ENCODE results near the gene GPR3. TPM values are rescaled to one million over a fixed set of nuclear protein-coding genes. Genes with fewer than 3 reads are reported as not detected.

The GPR3 gene
- total and polyA plus RNA-seq, 4 experiments from 2014 or later: not detected

DNA sequence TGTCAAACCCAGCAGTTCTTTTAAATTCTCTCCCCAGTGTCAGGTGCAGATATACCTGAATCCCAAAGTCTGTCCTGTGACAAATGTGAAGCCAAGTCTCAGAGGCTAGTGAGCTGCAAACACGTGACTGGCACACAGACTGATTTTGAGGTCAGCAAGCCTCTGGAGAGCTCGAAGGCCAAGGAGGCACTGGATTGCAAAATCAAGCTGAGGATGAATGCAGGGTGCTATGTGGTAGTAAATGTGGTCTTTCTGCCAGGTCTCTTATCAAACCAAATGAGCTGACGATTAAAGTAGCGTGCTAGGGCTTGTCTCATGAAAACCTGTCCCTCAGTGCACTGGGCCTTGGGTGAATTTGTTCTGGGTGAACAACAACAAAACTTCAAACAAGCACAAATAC is 20.6 kb downstream of the GPR3 start:
- Histone ChIP-seq H3K27me3 (ENCODE audit: insufficient read depth, low read length) (no peaks in the 10 kb centered on the region), H3K36me3 (ENCODE audit: insufficient read depth, low read length) (peaks cover 88% of the 10 kb centered on the region), H3K4me3 (ENCODE audit: low read length in 2 of 2) (no peak overlapping the region), H3K9me3 (ENCODE audit: control insufficient read depth in 1 of 2, low read length in 2 of 2) (no peaks in the 10 kb centered on the region), H3K4me1 (ENCODE audit: insufficient read depth, low read length) (peaks cover 8% of the 10 kb centered on the region), H3K27ac (ENCODE audit: low read depth, low read length) (no peak overlapping the region)
- POLR2A ChIA-PET (ENCODE audit: partially characterized antibody): no interaction called here
- peak overlapping the region in 3 of 7 donors; percentile 22 to 85 (median 63) for H3K27ac Mint-ChIP-seq
- H3K9me3 Mint-ChIP-seq: no peaks in the 10 kb centered on the region
- intact Hi-C loops (cut with micrococcal nuclease): no loop called here
- H3K4me3 Mint-ChIP-seq: no peak overlapping the region
- no peaks in the 10 kb centered on the region for H3K27me3 Mint-ChIP-seq
- CTCF ChIA-PET (ENCODE audit: partially characterized antibody): interaction anchor here (1.3 to 2.0 kb wide), 4 partner anchors 11 to 257 kb away, joined by 3 to 6 read pairs (median 4); no protein-coding TSS in a partner anchor
- H3K4me1 Mint-ChIP-seq: peaks cover 3 to 22% (median 14%) of the 10 kb centered on the region in 4 donors
- DNase-seq: no peak
- peaks cover 59 to 92% of the 10 kb centered on the region in 2 donors for H3K36me3 Mint-ChIP-seq

DNA sequence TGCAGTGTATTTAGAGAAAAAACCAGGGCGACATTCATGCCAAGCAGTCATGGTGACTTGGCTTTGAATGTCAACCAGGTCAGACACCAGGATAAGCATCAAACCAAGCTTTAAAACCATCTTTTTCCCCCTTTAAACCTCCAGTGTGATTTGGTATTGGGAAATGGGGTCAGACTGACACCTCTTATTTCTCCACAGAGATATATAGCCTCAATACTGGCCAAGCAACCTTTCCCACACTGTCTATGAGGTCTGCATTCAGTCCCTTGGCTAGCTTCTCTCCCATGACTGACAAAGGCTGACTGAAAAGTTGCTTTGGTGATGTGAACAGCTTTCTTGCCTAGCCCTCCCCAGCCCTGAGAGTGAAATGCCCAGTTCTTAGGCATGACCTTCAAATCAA is 21.7 kb downstream of the GPR3 start:
- H3K4me1 Mint-ChIP-seq: peaks cover 12 to 33% (median 23%) of the 10 kb centered on the region in 4 donors
- no peak overlapping the region for H3K27ac ChIP-seq (ENCODE audit: low read depth, low read length)
- no peaks in the 10 kb centered on the region for H3K27me3 ChIP-seq (ENCODE audit: insufficient read depth, low read length)
- no peak overlapping the region for H3K4me3 Mint-ChIP-seq
- peaks cover 18% of the 10 kb centered on the region for H3K4me1 ChIP-seq (ENCODE audit: insufficient read depth, low read length)
- H3K27me3 Mint-ChIP-seq: no peaks in the 10 kb centered on the region
- intact Hi-C loops (cut with micrococcal nuclease): no loop called here
- ChIA-PET POLR2A (ENCODE audit: partially characterized antibody) (no interaction called here), CTCF (ENCODE audit: partially characterized antibody) (interaction anchor here (1.1 to 3.0 kb wide), 6 partner anchors 14 to 256 kb away, joined by 3 to 21 read pairs (median 3); no protein-coding TSS in a partner anchor)
- no peak overlapping the region for H3K4me3 ChIP-seq (ENCODE audit: low read length in 2 of 2)
- no peaks in the 10 kb centered on the region for H3K9me3 Mint-ChIP-seq
- no peaks in the 10 kb centered on the region for H3K9me3 ChIP-seq (ENCODE audit: control insufficient read depth in 1 of 2, low read length in 2 of 2)
- peak overlapping the region in 3 of 7 donors; percentile 17 to 57 (median 36) for H3K27ac Mint-ChIP-seq
- H3K36me3 ChIP-seq (ENCODE audit: insufficient read depth, low read length): peaks cover 84% of the 10 kb centered on the region
- H3K36me3 Mint-ChIP-seq: peaks cover 60 to 93% of the 10 kb centered on the region in 2 donors
- no peak for DNase-seq

DNA sequence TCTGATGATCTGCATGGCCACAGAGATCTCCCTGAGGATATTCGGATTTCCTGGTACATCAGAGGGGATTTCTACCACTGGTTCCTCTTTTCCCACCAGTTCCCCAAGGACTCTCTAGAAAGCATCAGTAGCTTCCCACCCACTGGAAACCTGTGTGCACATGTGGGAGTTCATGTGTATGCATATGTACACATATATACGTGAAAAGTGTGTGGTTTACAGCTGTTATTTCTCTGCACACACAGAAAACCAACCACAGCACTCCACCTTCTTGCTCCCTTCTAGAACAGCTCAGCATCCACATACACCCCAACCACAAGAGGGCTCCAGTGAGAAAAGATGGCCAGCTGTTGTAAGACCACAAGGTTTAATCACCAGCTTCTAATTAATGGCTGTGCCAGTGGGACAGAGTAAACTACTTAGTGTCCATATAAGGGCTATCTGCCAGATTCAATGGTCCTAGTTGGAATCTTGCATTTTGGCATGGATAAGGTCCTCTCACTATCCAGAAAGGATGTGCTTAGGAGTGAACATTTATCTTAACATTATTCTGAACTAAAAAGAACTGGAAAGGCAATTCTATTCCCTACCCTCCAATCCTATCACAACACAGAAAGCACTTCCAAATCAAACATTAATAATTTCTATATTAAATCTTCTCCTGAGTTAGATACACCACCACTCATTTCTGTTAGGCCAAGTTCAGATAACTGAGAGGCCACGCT is 24.1 kb downstream of the GPR3 start:
- no peaks in the 10 kb centered on the region for H3K27me3 ChIP-seq (ENCODE audit: insufficient read depth, low read length)
- Mint-ChIP-seq H3K9me3 (no peaks in the 10 kb centered on the region), H3K4me3 (no peak overlapping the region), H3K27me3 (no peaks in the 10 kb centered on the region), H3K4me1 (peaks cover 19 to 42% (median 30%) of the 10 kb centered on the region in 4 donors), H3K27ac (peak overlapping the region; percentile 29 to 75 (median 42)), H3K36me3 (peaks cover 50 to 74% of the 10 kb centered on the region in 2 donors)
- no peaks in the 10 kb centered on the region for H3K9me3 ChIP-seq (ENCODE audit: control insufficient read depth in 1 of 2, low read length in 2 of 2)
- no peak overlapping the region for H3K4me3 ChIP-seq (ENCODE audit: low read length in 2 of 2)
- H3K4me1 ChIP-seq (ENCODE audit: insufficient read depth, low read length): peaks cover 42% of the 10 kb centered on the region
- POLR2A ChIA-PET (ENCODE audit: partially characterized antibody): interaction anchor here (0.6 to 2.6 kb wide), 7 partner anchors 12 to 246 kb away, joined by 3 to 7 read pairs (median 4); partner anchors contain the start of gene WASF2
- peak; percentile 51 to 67 (median 60) for DNase-seq
- intact Hi-C loops (cut with micrococcal nuclease): loop anchor here (2.0 to 5.0 kb wide), 3 partner anchors 106 to 246 kb away; no protein-coding TSS in a partner anchor
- CTCF ChIA-PET (ENCODE audit: partially characterized antibody): interaction anchor here (0.6 to 3.3 kb wide), 25 partner anchors 12 to 253 kb away, joined by 3 to 21 read pairs (median 4); partner anchors contain the start of genes AHDC1, MAP3K6 and WASF2
- peaks cover 65% of the 10 kb centered on the region for H3K36me3 ChIP-seq (ENCODE audit: insufficient read depth, low read length)
- H3K27ac ChIP-seq (ENCODE audit: low read depth, low read length): no peak overlapping the region

DNA sequence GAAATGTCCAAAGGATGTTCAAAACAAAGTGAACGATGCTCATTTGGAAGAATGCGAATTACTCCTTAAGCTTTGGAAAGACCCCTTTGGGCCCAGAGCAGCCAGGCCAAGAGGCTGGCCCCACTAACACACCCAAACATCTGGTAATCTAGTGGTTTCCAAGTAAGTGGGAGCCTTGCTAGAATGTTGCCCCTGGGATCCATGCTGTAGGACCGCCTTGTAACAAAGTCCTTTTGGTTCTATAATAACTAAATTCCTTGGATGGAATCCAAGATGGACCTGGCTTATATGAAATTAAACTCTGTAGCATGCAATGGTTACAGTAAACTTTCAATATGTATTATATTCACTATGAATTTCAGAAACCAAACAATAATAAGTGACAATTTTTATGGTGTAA is 25.3 kb downstream of the GPR3 start:
- intact Hi-C loops (cut with micrococcal nuclease): loop anchor here (2.0 to 5.0 kb wide), 3 partner anchors 105 to 245 kb away; no protein-coding TSS in a partner anchor
- no peak overlapping the region for H3K27ac ChIP-seq (ENCODE audit: low read depth, low read length)
- H3K4me3 ChIP-seq (ENCODE audit: low read length in 2 of 2): no peak overlapping the region
- no peaks in the 10 kb centered on the region for H3K9me3 ChIP-seq (ENCODE audit: control insufficient read depth in 1 of 2, low read length in 2 of 2)
- peaks cover 47 to 69% of the 10 kb centered on the region in 2 donors for H3K36me3 Mint-ChIP-seq
- H3K9me3 Mint-ChIP-seq: no peaks in the 10 kb centered on the region
- ChIA-PET POLR2A (ENCODE audit: partially characterized antibody) (interaction anchor here (1.2 kb wide), 1 partner anchor 12 kb away, joined by 3 read pairs; no protein-coding TSS in a partner anchor), CTCF (ENCODE audit: partially characterized antibody) (interaction anchor here (1.2 to 3.3 kb wide), 3 partner anchors 10 to 190 kb away, joined by 3 to 17 read pairs (median 7); no protein-coding TSS in a partner anchor)
- H3K4me1 ChIP-seq (ENCODE audit: insufficient read depth, low read length): peaks cover 52% of the 10 kb centered on the region
- no peaks in the 10 kb centered on the region for H3K27me3 ChIP-seq (ENCODE audit: insufficient read depth, low read length)
- peak overlapping the region in 5 of 7 donors; percentile 61 to 91 (median 86) for H3K27ac Mint-ChIP-seq
- H3K4me1 Mint-ChIP-seq: peaks cover 25 to 52% (median 38%) of the 10 kb centered on the region in 4 donors
- no peak overlapping the region for H3K4me3 Mint-ChIP-seq
- DNase-seq: no peak
- no peaks in the 10 kb centered on the region for H3K27me3 Mint-ChIP-seq
- peaks cover 55% of the 10 kb centered on the region for H3K36me3 ChIP-seq (ENCODE audit: insufficient read depth, low read length)

DNA sequence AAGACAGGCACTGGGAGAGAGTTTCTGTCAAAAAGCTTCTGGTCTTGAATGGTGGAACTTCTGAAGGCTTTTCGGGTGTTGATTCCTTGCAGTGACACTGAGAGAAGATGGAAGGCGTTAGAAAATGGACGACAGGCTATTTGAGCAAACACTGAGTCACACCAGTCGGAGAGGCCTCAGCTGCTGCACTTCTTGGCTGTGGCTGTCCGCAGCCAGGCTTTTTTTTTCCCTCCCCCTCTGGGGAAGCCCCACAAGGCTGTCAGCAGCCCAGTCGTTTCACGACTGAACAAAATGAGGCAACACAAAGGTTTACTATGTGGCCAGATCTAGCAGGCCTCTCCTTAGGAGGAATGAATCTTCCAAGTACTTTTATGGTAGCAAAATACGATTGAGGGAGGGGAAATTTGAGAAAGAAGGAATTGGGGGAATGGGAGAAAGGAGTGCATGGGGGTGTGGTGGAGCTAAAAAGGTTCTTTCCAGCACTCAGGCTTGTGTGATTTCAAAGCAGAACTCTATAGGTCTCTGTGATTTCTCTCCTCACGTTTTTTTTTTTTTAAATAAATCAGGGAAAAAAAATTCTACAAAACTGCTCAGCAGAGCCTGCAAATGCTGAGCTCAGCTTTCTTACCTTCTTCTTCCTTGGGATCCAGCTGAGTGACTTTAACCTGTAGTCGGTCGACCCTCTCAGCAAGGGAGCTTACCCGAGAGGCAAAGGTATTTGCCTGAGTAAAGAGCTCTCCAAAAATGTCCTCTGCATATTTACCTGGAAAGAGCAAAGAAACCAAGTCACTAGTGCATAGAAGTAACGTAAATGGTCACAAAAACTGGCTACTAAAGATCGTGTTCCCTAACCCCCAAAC is 26.1 kb downstream of the GPR3 start:
- ChIA-PET CTCF (ENCODE audit: partially characterized antibody) (interaction anchor here (0.8 to 2.3 kb wide), 6 partner anchors 9 to 189 kb away, joined by 3 to 7 read pairs (median 4); no protein-coding TSS in a partner anchor), POLR2A (ENCODE audit: partially characterized antibody) (interaction anchor here (1.2 to 1.4 kb wide), 2 partner anchors 11 to 18 kb away, joined by 3 to 4 read pairs; no protein-coding TSS in a partner anchor)
- peaks cover 26 to 54% (median 38%) of the 10 kb centered on the region in 4 donors for H3K4me1 Mint-ChIP-seq
- no peaks in the 10 kb centered on the region for H3K27me3 Mint-ChIP-seq
- peaks cover 38 to 61% of the 10 kb centered on the region in 2 donors for H3K36me3 Mint-ChIP-seq
- Histone ChIP-seq H3K36me3 (ENCODE audit: insufficient read depth, low read length) (peaks cover 46% of the 10 kb centered on the region), H3K4me1 (ENCODE audit: insufficient read depth, low read length) (peaks cover 57% of the 10 kb centered on the region), H3K27me3 (ENCODE audit: insufficient read depth, low read length) (no peaks in the 10 kb centered on the region), H3K27ac (ENCODE audit: low read depth, low read length) (peak overlapping the region; percentile 4), H3K9me3 (ENCODE audit: control insufficient read depth in 1 of 2, low read length in 2 of 2) (no peaks in the 10 kb centered on the region), H3K4me3 (ENCODE audit: low read length in 2 of 2) (no peak overlapping the region)
- peak overlapping the region in 4 of 8 donors; percentile 21 to 70 (median 38) for H3K4me3 Mint-ChIP-seq
- no peaks in the 10 kb centered on the region for H3K9me3 Mint-ChIP-seq
- peak in 2 of 5 donors; percentile 27 to 71 for DNase-seq
- intact Hi-C loops (cut with micrococcal nuclease): loop anchor here (5.0 kb wide), 1 partner anchor 104 kb away; no protein-coding TSS in a partner anchor
- H3K27ac Mint-ChIP-seq: peak overlapping the region; percentile 82 to 91 (median 87)

DNA sequence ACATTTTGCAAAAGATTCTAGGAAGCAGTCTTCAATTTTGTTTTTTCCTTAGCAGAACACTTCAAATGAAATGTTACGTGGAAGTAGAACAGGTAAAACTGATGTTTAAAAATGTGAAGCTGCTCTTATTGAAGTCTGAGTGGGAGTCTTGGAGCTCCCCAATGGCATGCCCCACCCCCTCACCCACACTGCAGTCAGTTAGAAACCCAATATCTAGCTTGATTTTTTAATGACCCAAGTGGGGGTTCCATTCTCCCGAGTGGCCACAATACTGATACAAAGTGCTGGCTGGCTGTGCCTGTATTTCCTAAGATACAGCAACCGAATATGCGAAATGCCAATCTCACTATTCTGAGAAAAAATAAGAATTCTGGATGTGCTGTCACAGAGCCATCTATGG is 31.3 kb downstream of the GPR3 start:
- H3K4me1 ChIP-seq (ENCODE audit: insufficient read depth, low read length): peaks cover 81% of the 10 kb centered on the region
- ChIA-PET CTCF (ENCODE audit: partially characterized antibody) (interaction anchor here (1.0 to 1.6 kb wide), 3 partner anchors 12 to 129 kb away, joined by 3 to 6 read pairs (median 5); no protein-coding TSS in a partner anchor), POLR2A (ENCODE audit: partially characterized antibody) (interaction anchor here (0.5 to 1.9 kb wide), 3 partner anchors 67 to 246 kb away, joined by 3 to 5 read pairs (median 4); partner anchors contain the start of gene WASF2)
- Mint-ChIP-seq H3K4me3 (no peak overlapping the region), H3K9me3 (no peaks in the 10 kb centered on the region), H3K4me1 (peaks cover 41 to 67% (median 52%) of the 10 kb centered on the region in 4 donors), H3K27me3 (no peaks in the 10 kb centered on the region), H3K27ac (peak overlapping the region in 6 of 7 donors; percentile 36 to 83 (median 70)), H3K36me3 (peaks cover 28 to 41% of the 10 kb centered on the region in 2 donors)
- H3K27me3 ChIP-seq (ENCODE audit: insufficient read depth, low read length): no peaks in the 10 kb centered on the region
- peaks cover 8% of the 10 kb centered on the region for H3K36me3 ChIP-seq (ENCODE audit: insufficient read depth, low read length)
- no peak for DNase-seq
- no peak overlapping the region for H3K4me3 ChIP-seq (ENCODE audit: low read length in 2 of 2)
- H3K27ac ChIP-seq (ENCODE audit: low read depth, low read length): no peak overlapping the region
- intact Hi-C loops (cut with micrococcal nuclease): no loop called here
- no peaks in the 10 kb centered on the region for H3K9me3 ChIP-seq (ENCODE audit: control insufficient read depth in 1 of 2, low read length in 2 of 2)

Data from CD4-positive, alpha-beta memory T cell (primary cell).